Dendritic cell treated with granulocyte-macrophage colony-stimulating factor and Interleukin-4, amounts not matched to agents 40 ng/mL and 50 ng/mL, for 4 days (primary cell): Measurements from ENCODE around the gene RIMBP3C.
"Not testable (repeated sequence)": the region's sequence is repeated elsewhere in the genome, so short reads cannot be mapped to it uniquely, and the experiment has no call there.

Source experiments
- H3K27ac Mint-ChIP-seq: one replicate; pipeline ENCODE4 v1.8.0; 2022; ENCODE audit warnings: mild to moderate bottlenecking, mixed read lengths
- H3K27me3 Mint-ChIP-seq: one replicate; pipeline ENCODE4 v1.8.0; 2022; ENCODE audit warnings: mild to moderate bottlenecking, mixed read lengths
- H3K36me3 Mint-ChIP-seq: one replicate; pipeline ENCODE4 v1.8.0; 2022; ENCODE audit warnings: low read depth, mixed read lengths
- H3K4me1 Mint-ChIP-seq: one replicate; pipeline ENCODE4 v1.8.0; 2022; ENCODE audit warnings: low read depth, mixed read lengths
- H3K4me3 Mint-ChIP-seq: one replicate; pipeline ENCODE4 v1.8.0; 2022; ENCODE audit warnings: mild to moderate bottlenecking, moderate library complexity, mixed read lengths
- H3K9me3 Mint-ChIP-seq: one replicate; pipeline ENCODE4 v1.8.0; 2022; ENCODE audit warnings: mixed read lengths
- intact Hi-C: fragments of 100-400 bp; cut with micrococcal nuclease; formaldehyde crosslinking; loops from one replicate; pipeline ENCODE4 v1.15.0; 2022

RIMBP3C gene

GRCh38 chr22:21587803-21588611 lies 36.7 kb upstream of the RIMBP3C start:
- Mint-ChIP-seq H3K4me1 (peaks cover 75% of the 10 kb centered on the region), H3K27me3 (no peaks in the 10 kb centered on the region), H3K4me3 (peak overlapping the region; percentile 50), H3K27ac (peak overlapping the region; percentile 74), H3K9me3 (no peaks in the 10 kb centered on the region), H3K36me3 (peaks cover 66% of the 10 kb centered on the region)
- intact Hi-C loops = no loop called here

- peaks cover 48% of the 10 kb centered on the region for H3K36me3 Mint-ChIP-seq
- no peaks in the 10 kb centered on the region for H3K9me3 Mint-ChIP-seq
- no peak overlapping the region for H3K27ac Mint-ChIP-seq
- H3K4me1 Mint-ChIP-seq = peaks cover 68% of the 10 kb centered on the region
- no peaks in the 10 kb centered on the region for H3K27me3 Mint-ChIP-seq
- intact Hi-C loops = no loop called here
- no peak overlapping the region for H3K4me3 Mint-ChIP-seq
Observed at GRCh38 chr22:21585389-21585788, 34.1 kb upstream of the RIMBP3C start.

- H3K4me3 Mint-ChIP-seq = no peak overlapping the region
- intact Hi-C loops = no loop called here
- H3K9me3 Mint-ChIP-seq = no peaks in the 10 kb centered on the region
- peaks cover 67% of the 10 kb centered on the region for H3K4me1 Mint-ChIP-seq
- H3K27me3 Mint-ChIP-seq = no peaks in the 10 kb centered on the region
- H3K36me3 Mint-ChIP-seq = peaks cover 52% of the 10 kb centered on the region
- peak overlapping the region; percentile 25 for H3K27ac Mint-ChIP-seq
Observed at GRCh38 chr22:21582801-21583740, 31.8 kb upstream of the RIMBP3C start.

GRCh38 chr22:21581009-21581713 lies 29.9 kb upstream of the RIMBP3C start:
- H3K27me3 Mint-ChIP-seq, H3K27ac Mint-ChIP-seq, H3K4me3 Mint-ChIP-seq, H3K9me3 Mint-ChIP-seq, intact Hi-C loops: not testable (repeated sequence)
- Mint-ChIP-seq H3K4me1 (peaks cover 70% of the 10 kb centered on the region), H3K36me3 (peaks cover 67% of the 10 kb centered on the region)

GRCh38 chr22:21580623-21581007 lies 29.4 kb upstream of the RIMBP3C start:
- H3K27me3 Mint-ChIP-seq, H3K4me3 Mint-ChIP-seq, intact Hi-C loops, H3K9me3 Mint-ChIP-seq, H3K27ac Mint-ChIP-seq: not testable (repeated sequence)
- H3K36me3 Mint-ChIP-seq = peaks cover 67% of the 10 kb centered on the region
- H3K4me1 Mint-ChIP-seq = peaks cover 70% of the 10 kb centered on the region

GRCh38 chr22:21579474-21579851 lies 28.2 kb upstream of the RIMBP3C start:
- peaks cover 61% of the 10 kb centered on the region for H3K36me3 Mint-ChIP-seq
- no peak overlapping the region for H3K4me3 Mint-ChIP-seq
- H3K4me1 Mint-ChIP-seq = peaks cover 64% of the 10 kb centered on the region
- no peaks in the 10 kb centered on the region for H3K9me3 Mint-ChIP-seq
- no peaks in the 10 kb centered on the region for H3K27me3 Mint-ChIP-seq
- H3K27ac Mint-ChIP-seq = no peak overlapping the region
- intact Hi-C loops = no loop called here

GRCh38 chr22:21573750-21574494 lies 22.7 kb upstream of the RIMBP3C start:
- intact Hi-C loops = no loop called here
- H3K36me3 Mint-ChIP-seq = peaks cover 75% of the 10 kb centered on the region
- H3K4me1 Mint-ChIP-seq = peaks cover 83% of the 10 kb centered on the region
- H3K27me3 Mint-ChIP-seq = no peaks in the 10 kb centered on the region
- H3K27ac Mint-ChIP-seq = peak overlapping the region; percentile 20
- no peaks in the 10 kb centered on the region for H3K9me3 Mint-ChIP-seq
- no peak overlapping the region for H3K4me3 Mint-ChIP-seq

GRCh38 chr22:21573293-21573734 lies 22.1 kb upstream of the RIMBP3C start:
- Mint-ChIP-seq H3K27ac (no peak overlapping the region), H3K4me3 (no peak overlapping the region), H3K27me3 (no peaks in the 10 kb centered on the region), H3K4me1 (peaks cover 84% of the 10 kb centered on the region), H3K36me3 (peaks cover 74% of the 10 kb centered on the region), H3K9me3 (no peaks in the 10 kb centered on the region)
- intact Hi-C loops = no loop called here

- Mint-ChIP-seq H3K27me3 (no peaks in the 10 kb centered on the region), H3K36me3 (peaks cover 62% of the 10 kb centered on the region), H3K27ac (no peak overlapping the region), H3K4me1 (peaks cover 74% of the 10 kb centered on the region), H3K9me3 (no peaks in the 10 kb centered on the region), H3K4me3 (peak overlapping the region; percentile 15)
- intact Hi-C loops = no loop called here
Observed at GRCh38 chr22:21571679-21572078, 20.4 kb upstream of the RIMBP3C start.

- Mint-ChIP-seq H3K27ac (peak overlapping the region; percentile 91), H3K36me3 (peaks cover 51% of the 10 kb centered on the region), H3K4me3 (peak overlapping the region; percentile 89), H3K9me3 (no peaks in the 10 kb centered on the region), H3K4me1 (peaks cover 66% of the 10 kb centered on the region), H3K27me3 (no peaks in the 10 kb centered on the region)
- intact Hi-C loops = no loop called here
Observed at GRCh38 chr22:21570398-21570797, 19.1 kb upstream of the RIMBP3C start.

- intact Hi-C loops = no loop called here
- Mint-ChIP-seq H3K4me1 (peaks cover 65% of the 10 kb centered on the region), H3K27me3 (no peaks in the 10 kb centered on the region), H3K4me3 (peak overlapping the region; percentile 89), H3K27ac (peak overlapping the region; percentile 91), H3K36me3 (peaks cover 51% of the 10 kb centered on the region), H3K9me3 (no peaks in the 10 kb centered on the region)
Observed at GRCh38 chr22:21569459-21570170, 18.4 kb upstream of the RIMBP3C start.

GRCh38 chr22:21569076-21569427 lies 17.8 kb upstream of the RIMBP3C start:
- peak overlapping the region; percentile 89 for H3K4me3 Mint-ChIP-seq
- H3K27me3 Mint-ChIP-seq, intact Hi-C loops, H3K9me3 Mint-ChIP-seq: not testable (repeated sequence)
- peak overlapping the region; percentile 91 for H3K27ac Mint-ChIP-seq
- peaks cover 59% of the 10 kb centered on the region for H3K4me1 Mint-ChIP-seq
- peaks cover 45% of the 10 kb centered on the region for H3K36me3 Mint-ChIP-seq
